ENCODE measurements around the gene FARS2.

- TF ChIP-seq TAF1 (IDR thresholded peaks at IDR 0.05; ENCODE audit: low read depth) = no peak
- no peak for TF ChIP-seq EP300 (conservative IDR thresholded peaks at IDR 0.05; ENCODE audit: poor library complexity, severe bottlenecking)
- no peak for TF ChIP-seq CTCF (IDR thresholded peaks at IDR 0.05; ENCODE audit: poor library complexity, severe bottlenecking)
Observed at GRCh38 chr6:5292154-5292553, 30.8 kb downstream of the FARS2 start.
